Pancreas (tissue), 10 donors: ENCODE data around the gene GNA12. TPM values are rescaled to one million over a fixed set of nuclear protein-coding genes. Genes with fewer than 3 reads are reported as not detected.
A peak's percentile ranks its signal among the peaks of the same experiment; 100 is the strongest.

Experiments used
- ATAC-seq, 4 donors: fragments of 200-7000 bp; cut with Tn5 transposase; one replicate each; pipeline versions ENCODE4 v1.8.0 to v1.9.1; 2020; ENCODE audit warnings: mild to moderate bottlenecking in 4 of 4, moderate library complexity in 4 of 4
- DNase-seq, 6 donors: peaks; one replicate each; pipeline ENCODE4 v3.0.0-alpha.2; 2020
- FAIRE-seq: peaks from 2 replicates; lab custom pipeline; 2012; peaks lifted over from hg19 to GRCh38; lab: Jason Lieb, UNC
- H3K27ac ChIP-seq, 4 donors: fragments of 200-600 bp; sonication (generic); 1 replicate in 3 of 4; 2 replicates in 1 of 4; pipeline versions ENCODE4 v1.5.0 to v1.8.0; 2020
- H3K27me3 ChIP-seq, 4 donors: fragments of 200-600 bp; one replicate each; pipeline ENCODE4 v1.8.0; 2021
- H3K36me3 ChIP-seq, 3 donors: fragments of 200-600 bp; sonication (generic) in 1 of 3; one replicate each; pipeline versions ENCODE4 v1.5.0 to v1.8.0; 2020 to 2021
- H3K4me1 ChIP-seq, 3 donors: fragments of 200-600 bp; one replicate each; pipeline ENCODE4 v1.8.0; 2021
- H3K4me3 ChIP-seq, 4 donors: fragments of 200-600 bp; sonication (generic) in 2 of 4; one replicate each; pipeline versions ENCODE4 v1.5.0 to v1.8.0; 2020 to 2021
- H3K9me3 ChIP-seq, 4 donors: fragments of 200-600 bp; one replicate each; pipeline ENCODE4 v1.8.0; 2021
- CTCF ChIP-seq, 4 donors: fragments of 200-600 bp; sonication (generic) in 3 of 4; IDR thresholded peaks; one replicate each; pipeline versions ENCODE4 v1.5.0 to v1.8.0; 2021; ENCODE audit warnings: antibody characterized with exemption in 4 of 4
- WGBS, 2 donors: extraction: QIAGEN DNeasy Blood & Tissue Kit; methylation state at CpG; one replicate each; pipeline ENCODE4 v1.1.7; 2013; 5-methylcytosine and 5-hydroxymethylcytosine counted together
- intact Hi-C, 3 donors: fragments of 100-400 bp; cut with DNase I; formaldehyde crosslinking; loops; one replicate each; pipeline versions ENCODE4 v1.11.1 to v1.14.2; 2022
- polyA plus RNA-seq, 2 donors: library from polyadenylated mRNA; stranded (reverse); fragments of 200-250 nt; gene quantifications; one replicate each; pipeline ENCODE4 v1.2.3, GENCODE V29; 2013
- total RNA-seq, 6 donors: library from RNA; stranded (reverse); fragmentation: NEBNext Ultra II Directional in 4 of 6; extraction: Animal tissue kit (Norgen Biotek cat#: 25700) in 4 of 6; gene quantifications; one replicate each; pipeline versions ENCODE4 v1.2.1 to v1.2.4, GENCODE V29; 2021 to 2023
- donor health status: healthy with polysubstance abuse.
- donor health status: DM: no; HTN: no; CAD: no; lungs with moderate emphysema.
- donor health status: DM: no; HTN: no; CAD: no.
- donor health status: control.
- donor health status: control.
- donor health status: Bipolar disorder and iron deficiency.
- donor health status: DM: yes; HTN: yes; CAD: no.
- donor health status: DM: no; HTN: no; CAD: no.
- donor health status: DM: no; HTN: no; CAD: no.
- donor health status: DM: yes; HTN: yes; CAD: no.

The GNA12 gene
- total and polyA plus RNA-seq, 8 donors = 7.5 to 23.0 (median 15.9) TPM

GRCh38 chr7:2811476-2812113 is 32.5 kb downstream of the GNA12 start:
- FAIRE-seq = no peak
- H3K4me3 ChIP-seq = no peak overlapping the region

GRCh38 chr7:2810682-2811415 is 33.3 kb downstream of the GNA12 start:
- 87 to 90% methylated on average over 16 of the region's 16 CpGs for WGBS, 2 donors
- H3K4me1 ChIP-seq = peaks cover 0 to 14% (median 0%) of the 10 kb centered on the region in 3 donors
- no peak for TF ChIP-seq CTCF (IDR thresholded peaks at IDR 0.05)
- H3K36me3 ChIP-seq = no peaks in the 10 kb centered on the region
- no peaks in the 10 kb centered on the region for H3K9me3 ChIP-seq
- no peaks in the 10 kb centered on the region for H3K27me3 ChIP-seq
- intact Hi-C loops = no loop called here
- FAIRE-seq (no peak), DNase-seq (no peak), ATAC-seq (peak in 1 of 4 donors; percentile 13)
- no peak overlapping the region for H3K4me3 ChIP-seq
- no peak overlapping the region for H3K27ac ChIP-seq

More at GRCh38 chr7:2811476-2812113, 32.5 kb downstream of the GNA12 start:
- no peak for DNase-seq
- ATAC-seq = peak in 3 of 4 donors; percentile 28 to 49 (median 39)
- H3K4me1 ChIP-seq = peaks cover 0 to 14% (median 0%) of the 10 kb centered on the region in 3 donors
- intact Hi-C loops = no loop called here
- 84 to 88% methylated on average over 19 of the region's 19 CpGs for WGBS, 2 donors
- no peak for TF ChIP-seq CTCF (IDR thresholded peaks at IDR 0.05)
- no peaks in the 10 kb centered on the region for H3K36me3 ChIP-seq
- no peaks in the 10 kb centered on the region for H3K9me3 ChIP-seq
- H3K27ac ChIP-seq = no peak overlapping the region
- no peaks in the 10 kb centered on the region for H3K27me3 ChIP-seq

GRCh38 chr7:2809903-2810625 is 34.0 kb downstream of the GNA12 start:
- Histone ChIP-seq H3K27ac (no peak overlapping the region), H3K27me3 (no peaks in the 10 kb centered on the region), H3K9me3 (no peaks in the 10 kb centered on the region), H3K36me3 (no peaks in the 10 kb centered on the region), H3K4me1 (peaks cover 0 to 14% (median 0%) of the 10 kb centered on the region in 3 donors), H3K4me3 (no peak overlapping the region)
- FAIRE-seq = no peak
- no peak for DNase-seq
- WGBS, 2 donors = 97% methylated on average over 8 of the region's 8 CpGs
- intact Hi-C loops = no loop called here
- ATAC-seq = no peak
- TF ChIP-seq CTCF (IDR thresholded peaks at IDR 0.05) = no peak

GRCh38 chr7:2808891-2809665 is 35.0 kb downstream of the GNA12 start:
- FAIRE-seq (no peak), DNase-seq (no peak), ATAC-seq (peak in 1 of 4 donors; percentile 64)
- TF ChIP-seq CTCF (IDR thresholded peaks at IDR 0.05) = no peak
- no peaks in the 10 kb centered on the region for H3K9me3 ChIP-seq
- H3K27ac ChIP-seq = no peak overlapping the region
- no peaks in the 10 kb centered on the region for H3K27me3 ChIP-seq
- H3K4me1 ChIP-seq = peaks cover 0 to 14% (median 0%) of the 10 kb centered on the region in 3 donors
- intact Hi-C loops = no loop called here
- 86 to 92% methylated on average over 15 of the region's 15 CpGs for WGBS, 2 donors
- H3K36me3 ChIP-seq = no peaks in the 10 kb centered on the region
- H3K4me3 ChIP-seq = no peak overlapping the region
